ENCODE data around the gene RETREG3. TPM values are rescaled to one million over a fixed set of nuclear protein-coding genes. Genes with fewer than 3 reads are reported as not detected.
A peak's percentile ranks its signal among the peaks of the same experiment; 100 is the strongest.

RETREG3 gene
- total and polyA plus RNA-seq, 2 experiments from 2014 or later: 36.3 to 66.7 TPM

- Histone ChIP-seq H2AFZ (peak within 1 kb of the TSS; percentile 85), H3K4me2 (ENCODE audit: unreplicated experiment) (peak within 1 kb of the TSS; percentile 88), H3K9me3 (ENCODE audit: low read depth) (no peaks in the 10 kb centered on the region), H3K79me2 (ENCODE audit: insufficient read depth) (peaks cover 12% of the 10 kb centered on the region; the same call in 1 of the 2 replicates), H3K27me3 (replicated peaks; ENCODE audit: insufficient read depth) (no peaks in the 10 kb centered on the region), H4K20me1 (ENCODE audit: insufficient read depth) (no peaks in the 10 kb centered on the region), H3F3A (ENCODE audit: insufficient read depth) (peaks cover 12% of the 10 kb centered on the region; the same call in 1 of the 2 replicates), H3K9me2 (ENCODE audit: insufficient read depth) (no peaks in the 10 kb centered on the region), H3K36me3 (ENCODE audit: low read depth) (peaks cover 5% of the 10 kb centered on the region; the same call in 1 of the 2 replicates), H3K27ac (peak within 1 kb of the TSS; percentile 71), H3K9ac (peak within 1 kb of the TSS; percentile 82), H3K4me3 (peak within 1 kb of the TSS; percentile 85), H3K4me1 (ENCODE audit: insufficient read depth) (peaks cover 9% of the 10 kb centered on the region)
- 1% methylated on average over 20 to 35 of the region's 40 CpGs for WGBS, 2 experiments (ENCODE audit: low coverage in 1 of 2, low lambda C conversion rate in 2 of 2, missing lambda C conversion rate in 2 of 2)
- DNase-seq: peak; percentile 97
- in situ Hi-C loops (cut with MboI): no loop called here
- TF ChIP-seq EZH2phosphoT487 (IDR thresholded peaks at IDR 0.05; ENCODE audit: insufficient read depth, low read depth): no peak
- no peak for TF ChIP-seq EZH2 (IDR thresholded peaks at IDR 0.05; ENCODE audit: insufficient read depth, poor library complexity, severe bottlenecking)
Measured at GRCh38 chr17:42536048-42536371, 73.2 kb downstream of the RETREG3 start, which contains the start of gene NAGLU. Gene NAGLU, plus strand, starts transcription at chr17:42536241. Its CDS starts 32 bp downstream, at chr17:42536273.

GRCh38 chr17:42535155-42536047 lies 73.8 kb downstream of the RETREG3 start:
- no peak for TF ChIP-seq EZH2phosphoT487 (IDR thresholded peaks at IDR 0.05; ENCODE audit: insufficient read depth, low read depth)
- TF ChIP-seq EZH2 (IDR thresholded peaks at IDR 0.05; ENCODE audit: insufficient read depth, poor library complexity, severe bottlenecking): no peak
- 37 to 39% methylated on average over 26 of the region's 26 CpGs for WGBS, 2 experiments (ENCODE audit: low coverage in 1 of 2, low lambda C conversion rate in 2 of 2, missing lambda C conversion rate in 2 of 2)
- H3K27me3 ChIP-seq (replicated peaks; ENCODE audit: insufficient read depth): no peaks in the 10 kb centered on the region
- no peak for DNase-seq
- peak overlapping the region; percentile 82 for H3K9ac ChIP-seq
- H3K9me2 ChIP-seq (ENCODE audit: insufficient read depth): no peaks in the 10 kb centered on the region
- no peaks in the 10 kb centered on the region for H4K20me1 ChIP-seq (ENCODE audit: insufficient read depth)
- H2AFZ ChIP-seq: peak overlapping the region; percentile 85
- H3K4me1 ChIP-seq (ENCODE audit: insufficient read depth): peaks cover 9% of the 10 kb centered on the region
- peak overlapping the region; percentile 71 for H3K27ac ChIP-seq
- in situ Hi-C loops (cut with MboI): no loop called here
- no peaks in the 10 kb centered on the region for H3K9me3 ChIP-seq (ENCODE audit: low read depth)
- H3K4me2 ChIP-seq (ENCODE audit: unreplicated experiment): peak overlapping the region; percentile 88
- peaks cover 12% of the 10 kb centered on the region; the same call in 1 of the 2 replicates for H3K79me2 ChIP-seq (ENCODE audit: insufficient read depth)
- peak overlapping the region; percentile 85 for H3K4me3 ChIP-seq
- peaks cover 5% of the 10 kb centered on the region; the same call in 1 of the 2 replicates for H3K36me3 ChIP-seq (ENCODE audit: low read depth)
- H3F3A ChIP-seq (ENCODE audit: insufficient read depth): peaks cover 10% of the 10 kb centered on the region; the same call in 1 of the 2 replicates

- 15 to 21% methylated on average over 42 to 60 of the region's 60 CpGs for WGBS, 2 experiments (ENCODE audit: low coverage in 1 of 2, low lambda C conversion rate in 2 of 2, missing lambda C conversion rate in 2 of 2)
- TF ChIP-seq EZH2 (IDR thresholded peaks at IDR 0.05; ENCODE audit: insufficient read depth, poor library complexity, severe bottlenecking) (no peak), EZH2phosphoT487 (IDR thresholded peaks at IDR 0.05; ENCODE audit: insufficient read depth, low read depth) (no peak)
- peak; percentile 81 for DNase-seq
- in situ Hi-C loops (cut with MboI): no loop called here
- H3K9ac ChIP-seq: peak overlapping the region; percentile 73
- no peaks in the 10 kb centered on the region for H3K9me3 ChIP-seq (ENCODE audit: low read depth)
- H2AFZ ChIP-seq: peak overlapping the region; percentile 71
- H4K20me1 ChIP-seq (ENCODE audit: insufficient read depth): no peaks in the 10 kb centered on the region
- H3K4me2 ChIP-seq (ENCODE audit: unreplicated experiment): peak overlapping the region; percentile 82
- H3K4me1 ChIP-seq (ENCODE audit: insufficient read depth): peaks cover 8% of the 10 kb centered on the region
- H3K4me3 ChIP-seq: peak overlapping the region; percentile 75
- H3K27me3 ChIP-seq (replicated peaks; ENCODE audit: insufficient read depth): no peaks in the 10 kb centered on the region
- H3K36me3 ChIP-seq (ENCODE audit: low read depth): no peaks in the 10 kb centered on the region
- no peaks in the 10 kb centered on the region for H3K9me2 ChIP-seq (ENCODE audit: insufficient read depth)
- H3K79me2 ChIP-seq (ENCODE audit: insufficient read depth): peaks cover 3% of the 10 kb centered on the region; the same call in 1 of the 2 replicates
- H3K27ac ChIP-seq: peak overlapping the region; percentile 52
- peaks cover 10% of the 10 kb centered on the region; the same call in 1 of the 2 replicates for H3F3A ChIP-seq (ENCODE audit: insufficient read depth)
Measured at GRCh38 chr17:42531455-42532354, 77.5 kb downstream of the RETREG3 start.

- Histone ChIP-seq H4K20me1 (ENCODE audit: insufficient read depth) (no peaks in the 10 kb centered on the region), H3K4me1 (ENCODE audit: insufficient read depth) (peaks cover 15% of the 10 kb centered on the region), H3K9me3 (ENCODE audit: low read depth) (no peaks in the 10 kb centered on the region), H2AFZ (no peak overlapping the region), H3K4me3 (no peak overlapping the region), H3K9me2 (ENCODE audit: insufficient read depth) (no peaks in the 10 kb centered on the region), H3K4me2 (ENCODE audit: unreplicated experiment) (no peak overlapping the region), H3K36me3 (ENCODE audit: low read depth) (no peaks in the 10 kb centered on the region), H3K79me2 (ENCODE audit: insufficient read depth) (no peaks in the 10 kb centered on the region), H3K27me3 (replicated peaks; ENCODE audit: insufficient read depth) (no peaks in the 10 kb centered on the region), H3K9ac (no peak overlapping the region), H3F3A (ENCODE audit: insufficient read depth) (peaks cover 14% of the 10 kb centered on the region), H3K27ac (no peak overlapping the region)
- TF ChIP-seq EZH2phosphoT487 (IDR thresholded peaks at IDR 0.05; ENCODE audit: insufficient read depth, low read depth) (no peak), EZH2 (IDR thresholded peaks at IDR 0.05; ENCODE audit: insufficient read depth, poor library complexity, severe bottlenecking) (no peak)
- no peak for DNase-seq
- in situ Hi-C loops (cut with MboI): no loop called here
- 93 to 94% methylated on average over 2 of the region's 2 CpGs for WGBS, 2 experiments (ENCODE audit: low coverage in 1 of 2, low lambda C conversion rate in 2 of 2, missing lambda C conversion rate in 2 of 2)
Measured at GRCh38 chr17:42530952-42531454, 78.2 kb downstream of the RETREG3 start.

Other genes starting within 250 kb of the RETREG3 start
- gene STAT3, start 220.9 kb downstream of the RETREG3 start, total RNA-seq (2014; rRNA removed; shearing (Covaris generic)): 79.4 and 84.1 TPM in 2 replicates
- 112 and 115 TPM in 2 replicates for gene STAT3, start 220.9 kb downstream of the RETREG3 start, polyA plus RNA-seq (2016; fragmentation: Nextera tagmentation; extraction: Ambion mirVana)
- gene CAVIN1, start 186.1 kb downstream of the RETREG3 start, total RNA-seq (2014; rRNA removed; shearing (Covaris generic)): 1,074 and 1,102 TPM in 2 replicates
- 666 and 686 TPM in 2 replicates for gene CAVIN1, start 186.1 kb downstream of the RETREG3 start, polyA plus RNA-seq (2016; fragmentation: Nextera tagmentation; extraction: Ambion mirVana)
- 15.3 and 16.3 TPM in 2 replicates for gene ATP6V0A1, start 150.5 kb downstream of the RETREG3 start, total RNA-seq (2014; rRNA removed; shearing (Covaris generic))
- 21.6 and 26.0 TPM in 2 replicates for gene ATP6V0A1, start 150.5 kb downstream of the RETREG3 start, polyA plus RNA-seq (2016; fragmentation: Nextera tagmentation; extraction: Ambion mirVana)
- gene NAGLU, start 73.1 kb downstream of the RETREG3 start, total RNA-seq (2014; rRNA removed; shearing (Covaris generic)): 68.1 and 83.1 TPM in 2 replicates
- 36.8 and 39.4 TPM in 2 replicates for gene NAGLU, start 73.1 kb downstream of the RETREG3 start, polyA plus RNA-seq (2016; fragmentation: Nextera tagmentation; extraction: Ambion mirVana)
- gene HSD17B1, start 56.5 kb downstream of the RETREG3 start, total RNA-seq (2014; rRNA removed; shearing (Covaris generic)): 0.76 and 2.3 TPM in 2 replicates
- 2.6 and 3.0 TPM in 2 replicates for gene HSD17B1, start 56.5 kb downstream of the RETREG3 start, polyA plus RNA-seq (2016; fragmentation: Nextera tagmentation; extraction: Ambion mirVana)
- gene COASY, start 47.2 kb downstream of the RETREG3 start, total RNA-seq (2014; rRNA removed; shearing (Covaris generic)): 19.2 and 22.7 TPM in 2 replicates
- gene COASY, start 47.2 kb downstream of the RETREG3 start, polyA plus RNA-seq (2016; fragmentation: Nextera tagmentation; extraction: Ambion mirVana): 50.1 and 56.9 TPM in 2 replicates
- 29.3 and 30.8 TPM in 2 replicates for gene MLX, start 42.3 kb downstream of the RETREG3 start, total RNA-seq (2014; rRNA removed; shearing (Covaris generic))
- gene MLX, start 42.3 kb downstream of the RETREG3 start, polyA plus RNA-seq (2016; fragmentation: Nextera tagmentation; extraction: Ambion mirVana): 37.0 and 39.3 TPM in 2 replicates
- 8.2 and 8.9 TPM in 2 replicates for gene PSMC3IP, start 31.6 kb downstream of the RETREG3 start, total RNA-seq (2014; rRNA removed; shearing (Covaris generic))
- 11.1 and 12.0 TPM in 2 replicates for gene PSMC3IP, start 31.6 kb downstream of the RETREG3 start, polyA plus RNA-seq (2016; fragmentation: Nextera tagmentation; extraction: Ambion mirVana)
- 42.5 and 53.0 TPM in 2 replicates for gene TUBG1, start 309 bp upstream of the RETREG3 start, total RNA-seq (2014; rRNA removed; shearing (Covaris generic))
- gene TUBG1, start 309 bp upstream of the RETREG3 start, polyA plus RNA-seq (2016; fragmentation: Nextera tagmentation; extraction: Ambion mirVana): 91.4 and 95.3 TPM in 2 replicates
- gene TUBG2, start 49.9 kb upstream of the RETREG3 start, total RNA-seq (2014; rRNA removed; shearing (Covaris generic)): 12.1 and 14.4 TPM in 2 replicates
- gene TUBG2, start 49.9 kb upstream of the RETREG3 start, polyA plus RNA-seq (2016; fragmentation: Nextera tagmentation; extraction: Ambion mirVana): 29.8 and 30.9 TPM in 2 replicates
- 19.0 and 32.2 TPM in 2 replicates for gene PLEKHH3, start 67.6 kb upstream of the RETREG3 start, total RNA-seq (2014; rRNA removed; shearing (Covaris generic))
- gene PLEKHH3, start 67.6 kb upstream of the RETREG3 start, polyA plus RNA-seq (2016; fragmentation: Nextera tagmentation; extraction: Ambion mirVana): 6.4 and 7.5 TPM in 2 replicates
- 1.1 and 3.5 TPM in 2 replicates for gene CCR10, start 72.5 kb upstream of the RETREG3 start, total RNA-seq (2014; rRNA removed; shearing (Covaris generic))
- 1.6 and 2.5 TPM in 2 replicates for gene CCR10, start 72.5 kb upstream of the RETREG3 start, polyA plus RNA-seq (2016; fragmentation: Nextera tagmentation; extraction: Ambion mirVana)
- gene CNTNAP1, start 73.2 kb upstream of the RETREG3 start, total RNA-seq (2014; rRNA removed; shearing (Covaris generic)): 23.3 and 24.5 TPM in 2 replicates
- 3.2 and 3.6 TPM in 2 replicates for gene CNTNAP1, start 73.2 kb upstream of the RETREG3 start, polyA plus RNA-seq (2016; fragmentation: Nextera tagmentation; extraction: Ambion mirVana)
- 22.4 and 22.5 TPM in 2 replicates for gene EZH1, start 135.7 kb upstream of the RETREG3 start, total RNA-seq (2014; rRNA removed; shearing (Covaris generic))
- 19.9 and 22.8 TPM in 2 replicates for gene EZH1, start 135.7 kb upstream of the RETREG3 start, polyA plus RNA-seq (2016; fragmentation: Nextera tagmentation; extraction: Ambion mirVana)
- 3.7 TPM in 1 of 2 replicates, not detected in the other for gene RAMP2, start 151.9 kb upstream of the RETREG3 start, total RNA-seq (2014; rRNA removed; shearing (Covaris generic))
- 2.3 and 2.4 TPM in 2 replicates for gene RAMP2, start 151.9 kb upstream of the RETREG3 start, polyA plus RNA-seq (2016; fragmentation: Nextera tagmentation; extraction: Ambion mirVana)
- 93.0 and 96.0 TPM in 2 replicates for gene VPS25, start 164.1 kb upstream of the RETREG3 start, total RNA-seq (2014; rRNA removed; shearing (Covaris generic))
- 103 TPM in 2 replicates for gene VPS25, start 164.1 kb upstream of the RETREG3 start, polyA plus RNA-seq (2016; fragmentation: Nextera tagmentation; extraction: Ambion mirVana)
- gene WNK4, start 171.2 kb upstream of the RETREG3 start, total RNA-seq (2014; rRNA removed; shearing (Covaris generic)): 3.0 and 3.4 TPM in 2 replicates
- gene WNK4, start 171.2 kb upstream of the RETREG3 start, polyA plus RNA-seq (2016; fragmentation: Nextera tagmentation; extraction: Ambion mirVana): 11.4 and 12.6 TPM in 2 replicates
- gene COA3, start 189.3 kb upstream of the RETREG3 start, total RNA-seq (2014; rRNA removed; shearing (Covaris generic)): 39.1 and 48.0 TPM in 2 replicates
- 125 TPM in 2 replicates for gene COA3, start 189.3 kb upstream of the RETREG3 start, polyA plus RNA-seq (2016; fragmentation: Nextera tagmentation; extraction: Ambion mirVana)
- gene CNTD1, start 189.5 kb upstream of the RETREG3 start, total RNA-seq (2014; rRNA removed; shearing (Covaris generic)): not detected in 2 replicates
- 0.14 and 0.71 TPM in 2 replicates for gene CNTD1, start 189.5 kb upstream of the RETREG3 start, polyA plus RNA-seq (2016; fragmentation: Nextera tagmentation; extraction: Ambion mirVana)
- gene BECN1, start 214.9 kb upstream of the RETREG3 start, total RNA-seq (2014; rRNA removed; shearing (Covaris generic)): 134 and 191 TPM in 2 replicates
- 105 and 117 TPM in 2 replicates for gene BECN1, start 214.9 kb upstream of the RETREG3 start, polyA plus RNA-seq (2016; fragmentation: Nextera tagmentation; extraction: Ambion mirVana)
- 88.1 and 104 TPM in 2 replicates for gene PSME3, start 224.0 kb upstream of the RETREG3 start, total RNA-seq (2014; rRNA removed; shearing (Covaris generic))
- gene PSME3, start 224.0 kb upstream of the RETREG3 start, polyA plus RNA-seq (2016; fragmentation: Nextera tagmentation; extraction: Ambion mirVana): 170 and 176 TPM in 2 replicates
- 0.13 and 0.22 TPM in 2 replicates for gene AOC2, start 235.2 kb upstream of the RETREG3 start, total RNA-seq (2014; rRNA removed; shearing (Covaris generic))
- gene AOC2, start 235.2 kb upstream of the RETREG3 start, polyA plus RNA-seq (2016; fragmentation: Nextera tagmentation; extraction: Ambion mirVana): 0.09 and 0.14 TPM in 2 replicates
- 0.13 TPM in 1 of 2 replicates, not detected in the other for gene AOC3, start 241.8 kb upstream of the RETREG3 start, total RNA-seq (2014; rRNA removed; shearing (Covaris generic))
- 0.05 TPM in 1 of 2 replicates, not detected in the other for gene AOC3, start 241.8 kb upstream of the RETREG3 start, polyA plus RNA-seq (2016; fragmentation: Nextera tagmentation; extraction: Ambion mirVana)